Measurements from ENCODE around the gene LOXL1.

LOXL1 gene

DNA sequence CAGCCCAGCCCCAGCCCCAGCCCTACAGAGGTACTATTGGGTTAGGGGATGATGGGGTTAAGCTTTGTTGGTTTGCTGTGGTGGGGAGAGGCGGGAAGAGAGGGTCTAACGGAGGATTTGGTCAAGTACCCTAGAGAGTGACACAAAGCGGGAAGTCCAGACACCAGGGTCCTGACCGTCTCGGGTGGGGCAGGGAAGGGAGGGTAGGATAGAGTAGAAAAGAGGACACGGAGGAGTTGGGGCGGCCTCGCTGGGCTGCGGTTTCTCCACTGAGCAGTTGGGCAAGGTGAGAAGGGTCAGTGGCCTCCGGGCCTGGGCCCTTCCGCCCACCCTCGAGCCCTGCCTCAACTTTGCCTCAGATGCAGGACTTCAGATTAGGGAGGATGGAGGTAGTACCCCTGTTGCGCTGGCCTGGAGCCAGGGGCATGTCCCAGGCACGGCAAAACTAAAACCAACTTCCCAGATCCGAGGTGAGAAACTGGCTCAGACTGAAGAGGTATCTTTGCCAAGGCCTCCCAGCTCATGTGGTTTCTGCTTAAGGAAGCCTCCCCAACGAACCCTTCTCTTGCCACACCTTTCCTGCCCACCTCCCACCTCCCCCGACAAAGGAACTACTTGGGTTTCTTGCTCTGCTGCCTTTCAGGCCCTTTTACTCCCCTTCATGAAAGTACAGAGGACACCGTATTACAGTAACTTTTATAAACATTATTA is 68.8 kb downstream of the LOXL1 start:
- DNase-seq = no peak

DNA sequence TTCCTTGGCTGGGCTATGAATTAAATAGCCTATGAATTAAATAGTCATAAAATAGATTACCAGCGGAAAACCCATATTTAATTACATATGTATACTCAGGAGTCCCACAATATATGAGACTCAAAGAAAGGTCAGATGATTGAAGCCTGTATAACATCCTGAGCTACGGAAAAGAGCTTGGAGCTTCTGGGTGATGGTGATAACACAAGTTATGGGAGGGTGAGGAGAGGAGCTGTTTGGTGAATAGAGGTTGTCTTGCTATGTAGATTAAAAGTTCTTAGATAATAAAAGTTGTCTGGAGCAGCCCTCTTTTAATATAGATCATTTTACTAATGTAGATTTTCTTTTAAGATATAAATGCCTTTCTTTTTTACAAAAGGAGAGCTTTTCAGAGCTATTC is 70.0 kb downstream of the LOXL1 start:
- DNase-seq = no peak

DNA sequence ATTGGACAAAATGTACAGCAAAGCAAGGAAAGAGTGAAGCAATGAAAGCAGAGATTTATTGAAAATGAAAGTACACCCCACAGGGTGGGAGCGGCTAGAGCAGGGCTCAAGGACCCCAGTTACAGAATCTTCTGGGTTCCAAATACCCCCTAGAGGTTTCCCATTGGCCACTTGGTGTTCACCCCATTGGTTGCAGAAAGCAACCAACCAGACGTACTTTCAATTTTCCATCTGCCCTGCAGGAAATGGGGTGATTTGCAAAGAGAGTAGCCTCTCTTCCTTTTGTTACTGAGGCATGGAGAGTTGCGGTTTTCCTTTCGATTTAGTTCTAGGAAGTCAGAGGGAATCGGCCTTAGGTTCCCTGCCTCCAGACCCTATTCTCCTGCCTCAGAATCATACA is 70.7 kb downstream of the LOXL1 start:
- DNase-seq = no peak

DNA sequence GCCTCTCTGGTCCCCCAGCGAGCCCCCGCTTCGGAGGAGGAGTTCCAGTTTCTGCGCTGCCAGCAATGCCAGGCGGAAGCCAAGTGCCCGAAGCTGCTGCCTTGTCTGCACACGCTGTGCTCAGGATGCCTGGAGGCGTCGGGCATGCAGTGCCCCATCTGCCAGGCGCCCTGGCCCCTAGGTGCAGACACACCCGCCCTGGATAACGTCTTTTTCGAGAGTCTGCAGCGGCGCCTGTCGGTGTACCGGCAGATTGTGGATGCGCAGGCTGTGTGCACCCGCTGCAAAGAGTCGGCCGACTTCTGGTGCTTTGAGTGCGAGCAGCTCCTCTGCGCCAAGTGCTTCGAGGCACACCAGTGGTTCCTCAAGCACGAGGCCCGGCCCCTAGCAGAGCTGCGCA is 71.7 kb downstream of the LOXL1 start:
- DNase-seq = no peak

Measured in T-helper 9 cell (primary cell).